HepG2 (cell line): ENCODE data around the gene VPS4A.

Experiments used
- CTCF ChIP-seq: sonication (generic); formaldehyde crosslinking; IDR thresholded peaks from 2 replicates; pipeline ENCODE4 v1.5.0; 2020; ENCODE audit warnings: mild to moderate bottlenecking, missing genetic modification reagents, moderate library complexity
- EED ChIP-seq: sonication (generic); formaldehyde crosslinking; IDR thresholded peaks from 2 replicates; pipeline ENCODE4 v1.5.0; 2020; ENCODE audit warnings: mild to moderate bottlenecking, missing genetic modification reagents
- LRRFIP1 ChIP-seq: sonication (generic); formaldehyde crosslinking; conservative IDR thresholded peaks from 2 replicates; pipeline ENCODE4 v1.4.0; 2020; ENCODE audit warnings: missing genetic modification reagents
- NR2C2 ChIP-seq: sonication (generic); formaldehyde crosslinking; IDR thresholded peaks from 2 replicates; pipeline ENCODE4 v1.4.0; 2020; ENCODE audit warnings: missing genetic modification reagents, mild to moderate bottlenecking, moderate library complexity, borderline replicate concordance

GRCh38 chr16:69351309-69352027 is 40.3 kb downstream of the VPS4A start, which contains the start of gene TMED6:
- TF ChIP-seq NR2C2 (no peak), LRRFIP1 (CRISPR knock-in tag) (no peak), EED (no peak), CTCF (CRISPR knock-in tag) (peak; percentile 22)
